Adrenal gland (tissue), 5 donors: ENCODE measurements around the gene STON2.

Source experiments
- CTCF ChIP-seq, 6 experiments: fragments of 450-650 bp in 4 of 6; fragments of 200-600 bp in 2 of 6; sonication (generic) in 1 of 6; IDR thresholded peaks; 1 replicate in 5 of 6; 2 replicates in 1 of 6; pipeline versions ENCODE4 v1.5.1 to v1.8.0; 2016 to 2021; ENCODE audit warnings: antibody characterized with exemption in 6 of 6, mild to moderate bottlenecking in 2 of 6, moderate library complexity in 1 of 6
- POLR2A ChIP-seq, 2 donors: fragments of 450-650 bp; IDR thresholded peaks; one replicate each; pipeline ENCODE4 v1.6.1; 2017; ENCODE audit warnings: antibody characterized with exemption in 2 of 2, mild to moderate bottlenecking in 2 of 2, moderate library complexity in 1 of 2
- donor health status: DM: no; HTN: no; CAD: no.

- TF ChIP-seq CTCF (IDR thresholded peaks at IDR 0.05) (no peak), POLR2A (IDR thresholded peaks at IDR 0.05) (no peak)
These were observed 126.1 kb downstream of the STON2 start for GRCh38 chr14:81273961-81274575.
